HepG2 (cell line): ENCODE measurements around the gene ZNF562. TPM values are rescaled to one million over a fixed set of nuclear protein-coding genes. Genes with fewer than 3 reads are reported as not detected.

Source experiments
- ATAC-seq: fragments of 200-7000 bp; cut with Tn5 transposase; 3 replicates; pipeline ENCODE4 v1.9.1; 2020; ENCODE audit warnings: mild to moderate bottlenecking, moderate library complexity
- BruUV-seq: library from RNA; stranded (reverse); fragments of 400-500 nt; replicated peaks from 2 replicates; lab custom pipeline; 2021; lab: Mats Ljungman, UMichigan
- CTCF ChIA-PET: fragments of 300-600 bp; formaldehyde crosslinking; extraction: SDS; loops from one replicate; lab custom pipeline; 2021; ENCODE audit warnings: low total read pairs, inconsistent platforms, low intra/inter-chr PET ratio; lab: Yijun Ruan, JAX
- POLR2A ChIA-PET: fragments of 350-600 bp; sonication (Branson Sonifier 250); formaldehyde crosslinking; loops from one replicate; lab custom pipeline; 2020; ENCODE audit warnings: antibody characterized with exemption, inconsistent platforms; lab: Yijun Ruan, JAX
- DNase-seq: peaks from one replicate; pipeline ENCODE4 v3.0.0-alpha.2; 2015; ENCODE audit warnings: low spot score
- FAIRE-seq: peaks from 3 replicates; lab custom pipeline; 2011; peaks lifted over from hg19 to GRCh38; lab: Jason Lieb, UNC
- H2AFZ ChIP-seq: one replicate; pipeline ENCODE4 v1.6.1; 2011; ENCODE audit warnings: low read length, inconsistent platforms
- H3K27ac ChIP-seq: fragments of 300-600 bp; 3 replicates; pipeline ENCODE4 v1.8.0; 2011; ENCODE audit warnings: mixed run types, mild to moderate bottlenecking, mixed read lengths, low read length, inconsistent platforms; ENCODE audit not compliant: insufficient read depth; ENCODE audit errors: extremely low read length
- H3K27me3 ChIP-seq, 2 experiments: fragments of 200-600 bp in 1 of 2; 2 replicates in 1 of 2; 3 replicates in 1 of 2; pipeline versions ENCODE4 v1.6.0 to v1.8.0; 2011; ENCODE audit warnings: low read length in 2 of 2, mild to moderate bottlenecking in 2 of 2, moderate library complexity in 2 of 2, inconsistent platforms in 1 of 2; ENCODE audit not compliant: insufficient read depth in 2 of 2, control insufficient read depth in 1 of 2
- H3K36me3 ChIP-seq, 2 experiments: fragments of 200-600 bp in 1 of 2; replicated peaks in 1 of 2; 2 replicates in 1 of 2; 3 replicates in 1 of 2; pipeline versions ENCODE4 v1.5.1 to v1.8.0; 2011; ENCODE audit warnings: low read length in 2 of 2, inconsistent platforms in 1 of 2; ENCODE audit not compliant: insufficient read depth in 2 of 2, control insufficient read depth in 1 of 2
- H3K4me1 ChIP-seq: 2 replicates; pipeline ENCODE4 v1.5.1; 2012; ENCODE audit warnings: low read length, inconsistent platforms; ENCODE audit not compliant: insufficient read depth
- H3K4me2 ChIP-seq: 2 replicates; pipeline ENCODE4 v1.6.0; 2011; ENCODE audit warnings: low read depth, low read length, inconsistent platforms
- H3K4me3 ChIP-seq, 3 experiments: fragments of 200-600 bp in 1 of 3; sonication (generic), shearing (Covaris generic) in 1 of 3; replicated peaks in 1 of 3; 2 replicates each; pipeline ENCODE4 v1.5.1; 2011 to 2016; ENCODE audit warnings: low read length in 3 of 3, inconsistent platforms in 2 of 3, low read depth in 2 of 3, mild to moderate bottlenecking in 2 of 3, control low read depth in 1 of 3, mixed read lengths in 1 of 3; ENCODE audit not compliant: insufficient read depth in 1 of 3
- H3K79me2 ChIP-seq: one replicate; pipeline ENCODE4 v1.6.1; 2011; ENCODE audit warnings: low read length, inconsistent platforms; ENCODE audit not compliant: insufficient read depth
- H3K9ac ChIP-seq: 2 replicates; pipeline ENCODE4 v1.6.0; 2011; ENCODE audit warnings: mild to moderate bottlenecking, low read depth, low read length, inconsistent platforms; ENCODE audit not compliant: insufficient read depth
- H3K9me3 ChIP-seq: 2 replicates; pipeline ENCODE4 v1.5.1; 2012; ENCODE audit warnings: mild to moderate bottlenecking, low read length
- H4K20me1 ChIP-seq: 2 replicates; pipeline ENCODE4 v1.6.0; 2011; ENCODE audit warnings: inconsistent platforms, mild to moderate bottlenecking, low read length, moderate library complexity; ENCODE audit not compliant: insufficient read depth
- FOSL2 ChIP-seq: sonication (generic); formaldehyde crosslinking; IDR thresholded peaks from 2 replicates; pipeline ENCODE4 v1.4.0; 2020; ENCODE audit warnings: missing genetic modification reagents
- MAFG ChIP-seq: sonication (generic); formaldehyde crosslinking; IDR thresholded peaks from 2 replicates; pipeline ENCODE4 v1.5.1; 2020; ENCODE audit warnings: mild to moderate bottlenecking, missing genetic modification reagents
- SAP130 ChIP-seq: IDR thresholded peaks from 2 replicates; pipeline ENCODE4 v1.6.1; 2016; ENCODE audit warnings: low read depth
- SNAPC5 ChIP-seq: sonication (generic); formaldehyde crosslinking; IDR thresholded peaks from 2 replicates; pipeline ENCODE4 v1.8.1; 2023; ENCODE audit warnings: mild to moderate bottlenecking, missing genetic modification reagents, borderline replicate concordance
- TBL1XR1 ChIP-seq: fragments of 150-350 bp; IDR thresholded peaks from 2 replicates; pipeline ENCODE4 v1.6.1; 2014; ENCODE audit warnings: borderline replicate concordance, low read length; ENCODE audit not compliant: partially characterized antibody
- ZNF660 ChIP-seq: sonication (generic); formaldehyde crosslinking; IDR thresholded peaks from 2 replicates; pipeline ENCODE4 v1.5.1; 2020; ENCODE audit warnings: mild to moderate bottlenecking, low read depth, missing genetic modification reagents, borderline replicate concordance
- WGBS: methylation state at CpG from one replicate; pipeline ENCODE4 v1.1.6; 2017; ENCODE audit warnings: low lambda C conversion rate; 5-methylcytosine and 5-hydroxymethylcytosine counted together
- in situ Hi-C: cut with HindIII; loops from 2 replicates; pipeline ENCODE4 v1.10.0; 2017; ENCODE audit warnings: low pct_unique_long_range_greater_than_20kb; ENCODE audit not compliant: extremely low pct_ligation_motif_present
- intact Hi-C: fragments of 100-400 bp; cut with micrococcal nuclease; formaldehyde crosslinking; loops from one replicate; pipeline ENCODE4 v1.10.0; 2022; ENCODE audit not compliant: unreplicated experiment
- polyA plus RNA-seq, 8 experiments: library from polyadenylated mRNA; depleted of rRNA in 3 of 8; stranded (reverse) in 7 of 8; unstranded in 1 of 8; fragments of >200 nt; fragmentation: Illumina TruSeq in 4 of 8; extraction: Trizol in 4 of 8; gene quantifications; 2 replicates each; pipeline versions ENCODE4 v1.2.1 to v1.2.3, GENCODE V29; 2011 to 2016; ENCODE audit warnings: low read depth in 4 of 8, missing spikeins in 1 of 8, mixed read lengths in 1 of 8; ENCODE audit not compliant: insufficient read depth in 1 of 8
- total RNA-seq, 5 experiments: library from RNA; depleted of rRNA; stranded (reverse); fragments of >200 nt; fragmentation: Illumina TruSeq; extraction: Trizol; gene quantifications; 2 replicates each; pipeline ENCODE4 v1.2.3, GENCODE V29; 2016; ENCODE audit warnings: low read depth in 1 of 5
- TF ChIP-seq, protein P1 (sequence below): sonication (generic); formaldehyde crosslinking; IDR thresholded peaks from 2 replicates; pipeline ENCODE4 v1.8.0; 2022; ENCODE audit warnings: missing genetic modification reagents, mild to moderate bottlenecking, inconsistent platforms, borderline replicate concordance

The ZNF562 gene
- total and polyA plus RNA-seq, 2 of the 13 experiments (the other 11 are each of a cell fraction or from before 2014, with no cell fraction given): 13.1 to 32.7 TPM

DNA sequence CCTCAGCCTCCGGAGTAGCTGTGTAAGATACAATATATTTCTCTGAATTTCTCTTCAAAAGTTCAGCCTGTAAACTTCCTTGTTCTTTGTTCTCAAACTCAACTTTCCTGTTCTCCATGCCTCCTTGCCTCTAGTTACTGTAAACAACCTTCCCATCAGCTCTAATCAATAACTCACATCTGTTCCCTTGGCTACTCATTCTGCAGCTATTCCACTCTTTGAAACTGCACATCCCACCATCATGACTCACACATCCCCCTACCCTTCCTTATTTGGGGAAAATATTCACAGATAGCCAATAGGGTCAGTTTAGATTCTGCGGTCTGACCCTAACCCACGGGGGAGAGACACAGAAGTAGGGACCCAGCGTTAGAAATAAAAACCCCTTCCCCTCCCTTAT lies 2.0 kb downstream of the ZNF562 start:
- Histone ChIP-seq H3K4me1 (peaks cover 83% of the 10 kb centered on the region), H3K27ac (no peak overlapping the region), H3K9ac (no peak overlapping the region), H3K9me3 (no peaks in the 10 kb centered on the region), H3K79me2 (peaks cover 70% of the 10 kb centered on the region), H4K20me1 (peaks cover 8% of the 10 kb centered on the region; the same call in 1 of the 2 replicates), H3K4me3 (no peak overlapping the region; a peak in 1 of 6 replicates), H2AFZ (no peak overlapping the region), H3K4me2 (peak overlapping the region; percentile 74), H3K27me3 (no peaks in the 10 kb centered on the region; a peak in 1 of 5 replicates), H3K36me3 (peaks cover 0 to 9% of the 10 kb centered on the region in 2 experiments; a peak in 3 of 5 replicates)
- intact Hi-C loops: no loop called here
- WGBS: 91% methylated on average over 4 of the region's 4 CpGs
- TF ChIP-seq SNAPC5 (CRISPR knock-in tag) (no peak), ZNF660 (CRISPR knock-in tag) (no peak), SAP130 (CRISPR knock-in tag) (0 out of 2 replicates have a peak, but pooled peaks have one; percentile 13), MAFG (CRISPR knock-in tag) (no peak), TBL1XR1 (no peak), FOSL2 (CRISPR knock-in tag) (peak; percentile 51)
- TF ChIP-seq, protein P1, sequence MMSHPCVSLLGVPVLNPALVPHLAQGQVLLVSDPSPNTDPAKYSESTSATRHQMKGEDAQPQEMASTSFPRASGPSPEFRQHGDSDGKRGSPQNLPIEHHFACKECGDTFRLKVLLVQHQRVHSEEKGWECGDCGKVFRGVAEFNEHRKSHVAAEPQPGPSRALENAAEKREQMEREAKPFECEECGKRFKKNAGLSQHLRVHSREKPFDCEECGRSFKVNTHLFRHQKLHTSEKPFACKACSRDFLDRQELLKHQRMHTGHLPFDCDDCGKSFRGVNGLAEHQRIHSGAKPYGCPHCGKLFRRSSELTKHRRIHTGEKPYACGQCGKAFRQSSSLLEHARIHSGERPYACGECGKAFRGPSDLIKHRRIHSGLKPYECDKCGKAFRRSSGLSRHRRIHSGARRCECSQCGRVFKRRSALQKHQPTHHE (CRISPR knock-in tag): no peak
- POLR2A ChIA-PET: interaction anchor here (1.3 to 1.4 kb wide), 2 partner anchors 12 to 146 kb away, joined by 4 read pairs; partner anchors contain the start of gene FBXL12
- in situ Hi-C loops: no loop called here
- no peak for ATAC-seq
- DNase-seq: peak; percentile 14
- CTCF ChIA-PET: no interaction called here
- FAIRE-seq: no peak
- no TSS peak for BruUV-seq
